Measurements from ENCODE around the gene RCL1.

DNA sequence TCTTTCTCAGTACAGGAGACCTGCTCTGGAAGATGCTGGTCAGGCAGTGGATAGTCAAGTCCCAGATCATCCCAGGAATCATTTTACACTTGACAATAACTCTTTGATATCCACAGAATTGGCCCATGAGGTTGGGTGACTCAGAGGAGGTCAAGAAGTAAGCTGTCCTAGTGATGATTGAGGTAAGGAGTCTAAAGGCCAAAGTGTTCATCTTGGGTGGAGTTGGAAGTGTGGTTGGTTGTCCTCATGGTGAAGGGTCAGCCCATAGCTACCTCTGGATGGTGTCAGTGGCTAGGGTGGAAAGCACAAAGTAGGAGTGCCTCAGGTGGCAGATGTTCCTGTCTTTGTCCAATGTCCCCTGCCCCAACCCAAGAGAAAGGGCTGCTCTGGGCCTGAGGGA lies 24.1 kb upstream of the RCL1 start:
- TF ChIP-seq, protein P1, sequence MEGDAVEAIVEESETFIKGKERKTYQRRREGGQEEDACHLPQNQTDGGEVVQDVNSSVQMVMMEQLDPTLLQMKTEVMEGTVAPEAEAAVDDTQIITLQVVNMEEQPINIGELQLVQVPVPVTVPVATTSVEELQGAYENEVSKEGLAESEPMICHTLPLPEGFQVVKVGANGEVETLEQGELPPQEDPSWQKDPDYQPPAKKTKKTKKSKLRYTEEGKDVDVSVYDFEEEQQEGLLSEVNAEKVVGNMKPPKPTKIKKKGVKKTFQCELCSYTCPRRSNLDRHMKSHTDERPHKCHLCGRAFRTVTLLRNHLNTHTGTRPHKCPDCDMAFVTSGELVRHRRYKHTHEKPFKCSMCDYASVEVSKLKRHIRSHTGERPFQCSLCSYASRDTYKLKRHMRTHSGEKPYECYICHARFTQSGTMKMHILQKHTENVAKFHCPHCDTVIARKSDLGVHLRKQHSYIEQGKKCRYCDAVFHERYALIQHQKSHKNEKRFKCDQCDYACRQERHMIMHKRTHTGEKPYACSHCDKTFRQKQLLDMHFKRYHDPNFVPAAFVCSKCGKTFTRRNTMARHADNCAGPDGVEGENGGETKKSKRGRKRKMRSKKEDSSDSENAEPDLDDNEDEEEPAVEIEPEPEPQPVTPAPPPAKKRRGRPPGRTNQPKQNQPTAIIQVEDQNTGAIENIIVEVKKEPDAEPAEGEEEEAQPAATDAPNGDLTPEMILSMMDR (conservative IDR thresholded peaks at IDR 0.05), result no peak
- no peak for TF ChIP-seq EZH2 (IDR thresholded peaks at IDR 0.05; ENCODE audit: low read depth)
